WTC11 (cell line): ENCODE measurements around the gene PRRT1.

Source experiments
- ATF3 ChIP-seq: sonication (generic); formaldehyde crosslinking; conservative IDR thresholded peaks from 2 replicates; pipeline ENCODE4 v1.8.1; 2022; ENCODE audit warnings: mild to moderate bottlenecking, missing genetic modification reagents
- CREM ChIP-seq: sonication (generic); formaldehyde crosslinking; IDR thresholded peaks from 2 replicates; pipeline ENCODE4 v1.8.1; 2022; ENCODE audit warnings: mild to moderate bottlenecking, missing genetic modification reagents, moderate library complexity
- CTCF ChIP-seq: fragments of 200-600 bp; IDR thresholded peaks from 2 replicates; pipeline ENCODE4 v1.8.0; 2022; ENCODE audit warnings: antibody characterized with exemption
- FOXK1 ChIP-seq: sonication (generic); formaldehyde crosslinking; IDR thresholded peaks from 2 replicates; pipeline ENCODE4 v1.8.0; 2022; ENCODE audit warnings: mild to moderate bottlenecking, moderate library complexity, missing genetic modification reagents
- JAZF1 ChIP-seq: fragments of 250-450 bp; sonication (Bioruptor Pico); IDR thresholded peaks from 2 replicates; pipeline ENCODE4 v1.9.0; 2021; ENCODE audit warnings: moderate library complexity, mild to moderate bottlenecking, inconsistent platforms
- JUN ChIP-seq: sonication (generic); formaldehyde crosslinking; IDR thresholded peaks from 2 replicates; pipeline ENCODE4 v1.8.0; 2023; ENCODE audit warnings: mild to moderate bottlenecking, missing genetic modification reagents
- MAX ChIP-seq: sonication (generic); formaldehyde crosslinking; IDR thresholded peaks from 2 replicates; pipeline ENCODE4 v1.8.0; 2022; ENCODE audit warnings: mild to moderate bottlenecking, missing genetic modification reagents
- MLX ChIP-seq: sonication (generic); formaldehyde crosslinking; IDR thresholded peaks from 2 replicates; pipeline ENCODE4 v1.8.1; 2023; ENCODE audit warnings: mild to moderate bottlenecking, missing genetic modification reagents, moderate library complexity
- NR3C1 ChIP-seq: sonication (generic); formaldehyde crosslinking; conservative IDR thresholded peaks from 2 replicates; pipeline ENCODE4 v1.8.1; 2023; ENCODE audit warnings: low read depth, mild to moderate bottlenecking, missing genetic modification reagents
- TEAD4 ChIP-seq: sonication (generic); formaldehyde crosslinking; IDR thresholded peaks from 2 replicates; pipeline ENCODE4 v1.8.0; 2022; ENCODE audit warnings: mild to moderate bottlenecking, missing genetic modification reagents
- TP53 ChIP-seq: sonication (generic); formaldehyde crosslinking; IDR thresholded peaks from 2 replicates; pipeline ENCODE4 v1.8.1; 2023; ENCODE audit warnings: mild to moderate bottlenecking, missing genetic modification reagents
- USF1 ChIP-seq: sonication (generic); formaldehyde crosslinking; IDR thresholded peaks from 2 replicates; pipeline ENCODE4 v1.8.0; 2022; ENCODE audit warnings: mild to moderate bottlenecking, missing genetic modification reagents
- USF2 ChIP-seq: sonication (generic); formaldehyde crosslinking; IDR thresholded peaks from 2 replicates; pipeline ENCODE4 v1.8.1; 2023; ENCODE audit warnings: mild to moderate bottlenecking, missing genetic modification reagents, moderate library complexity
- ZNF138 ChIP-seq: sonication (generic); formaldehyde crosslinking; conservative IDR thresholded peaks from 2 replicates; pipeline ENCODE4 v1.8.1; 2022; ENCODE audit warnings: mild to moderate bottlenecking, moderate library complexity, missing genetic modification reagents

- TF ChIP-seq TP53 (CRISPR knock-in tag), result no peak
- TF ChIP-seq MAX, result no peak
- no peak for TF ChIP-seq FOXK1 (CRISPR knock-in tag)
- TF ChIP-seq CTCF, result no peak
- no peak for TF ChIP-seq NR3C1 (CRISPR knock-in tag)
- no peak for TF ChIP-seq TEAD4
- TF ChIP-seq ZNF138 (CRISPR knock-in tag), result no peak
- no peak for TF ChIP-seq CREM (CRISPR knock-in tag)
- TF ChIP-seq ATF3 (CRISPR knock-in tag), result no peak
- no peak for TF ChIP-seq JAZF1 (CRISPR knock-in tag)
- no peak for TF ChIP-seq USF2
- no peak for TF ChIP-seq MLX (CRISPR knock-in tag)
- no peak for TF ChIP-seq JUN (CRISPR knock-in tag)
- no peak for TF ChIP-seq USF1 (CRISPR knock-in tag)
These were observed 14.3 kb downstream of the PRRT1 start for GRCh38 chr6:32137454-32137853.
